AG09309 (cell line): ENCODE data around the gene RFK.
"Not testable (repeated sequence)": the region's sequence is repeated elsewhere in the genome, so short reads cannot be mapped to it uniquely, and the experiment has no call there.

ENCODE experiments used
- DNase-seq: peaks from one replicate; pipeline ENCODE4 v3.0.0-alpha.2; 2010; ENCODE audit warnings: low read depth
- H3K4me3 ChIP-seq: 2 replicates; pipeline ENCODE4 v1.5.1; 2011; ENCODE audit warnings: mild to moderate bottlenecking, low read depth, low read length, moderate library complexity; ENCODE audit not compliant: control insufficient read depth
- TF ChIP-seq, protein P1 (sequence below): IDR thresholded peaks from 2 replicates; pipeline ENCODE4 v1.5.1; 2011; ENCODE audit warnings: mild to moderate bottlenecking, low read depth, low read length, inconsistent platforms; ENCODE audit not compliant: insufficient read depth, control insufficient read depth; ENCODE audit errors: missing control alignments

Gene RFK

GRCh38 chr9:76371901-76372300 lies 22.3 kb downstream of the RFK start:
- TF ChIP-seq, protein P1, sequence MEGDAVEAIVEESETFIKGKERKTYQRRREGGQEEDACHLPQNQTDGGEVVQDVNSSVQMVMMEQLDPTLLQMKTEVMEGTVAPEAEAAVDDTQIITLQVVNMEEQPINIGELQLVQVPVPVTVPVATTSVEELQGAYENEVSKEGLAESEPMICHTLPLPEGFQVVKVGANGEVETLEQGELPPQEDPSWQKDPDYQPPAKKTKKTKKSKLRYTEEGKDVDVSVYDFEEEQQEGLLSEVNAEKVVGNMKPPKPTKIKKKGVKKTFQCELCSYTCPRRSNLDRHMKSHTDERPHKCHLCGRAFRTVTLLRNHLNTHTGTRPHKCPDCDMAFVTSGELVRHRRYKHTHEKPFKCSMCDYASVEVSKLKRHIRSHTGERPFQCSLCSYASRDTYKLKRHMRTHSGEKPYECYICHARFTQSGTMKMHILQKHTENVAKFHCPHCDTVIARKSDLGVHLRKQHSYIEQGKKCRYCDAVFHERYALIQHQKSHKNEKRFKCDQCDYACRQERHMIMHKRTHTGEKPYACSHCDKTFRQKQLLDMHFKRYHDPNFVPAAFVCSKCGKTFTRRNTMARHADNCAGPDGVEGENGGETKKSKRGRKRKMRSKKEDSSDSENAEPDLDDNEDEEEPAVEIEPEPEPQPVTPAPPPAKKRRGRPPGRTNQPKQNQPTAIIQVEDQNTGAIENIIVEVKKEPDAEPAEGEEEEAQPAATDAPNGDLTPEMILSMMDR, result no peak
- H3K4me3 ChIP-seq, result no peak overlapping the region
- DNase-seq, result no peak

- DNase-seq, result no peak
- no peak overlapping the region for H3K4me3 ChIP-seq
- TF ChIP-seq, protein P1, result no peak
Measured at GRCh38 chr9:76370396-76371023, 23.7 kb downstream of the RFK start.

DNA sequence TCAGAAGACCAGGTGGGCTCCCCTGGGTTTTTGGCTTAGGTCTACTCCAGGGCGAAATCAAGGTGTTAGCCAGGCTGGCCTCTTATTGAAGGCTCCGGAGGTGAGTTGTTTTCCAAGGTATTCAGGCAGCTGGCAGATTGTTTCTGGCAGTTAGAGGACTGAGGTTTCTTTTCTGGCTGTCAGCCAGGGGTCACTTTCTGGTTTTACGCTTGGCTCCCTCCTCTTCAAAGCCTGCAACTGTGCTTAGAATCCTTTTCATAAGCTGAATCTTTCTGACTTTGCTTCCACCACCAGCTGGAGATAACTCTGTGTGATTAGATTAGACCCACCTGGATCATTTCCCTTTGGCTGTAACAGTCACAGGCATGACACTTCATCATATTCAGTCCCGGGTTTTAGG lies 24.6 kb downstream of the RFK start:
- TF ChIP-seq, protein P1, result no peak
- DNase-seq, result no peak
- no peak overlapping the region for H3K4me3 ChIP-seq

GRCh38 chr9:76366275-76366674 lies 28.0 kb downstream of the RFK start:
- H3K4me3 ChIP-seq, result no peak overlapping the region
- DNase-seq, result no peak
- TF ChIP-seq, protein P1, result no peak

DNA sequence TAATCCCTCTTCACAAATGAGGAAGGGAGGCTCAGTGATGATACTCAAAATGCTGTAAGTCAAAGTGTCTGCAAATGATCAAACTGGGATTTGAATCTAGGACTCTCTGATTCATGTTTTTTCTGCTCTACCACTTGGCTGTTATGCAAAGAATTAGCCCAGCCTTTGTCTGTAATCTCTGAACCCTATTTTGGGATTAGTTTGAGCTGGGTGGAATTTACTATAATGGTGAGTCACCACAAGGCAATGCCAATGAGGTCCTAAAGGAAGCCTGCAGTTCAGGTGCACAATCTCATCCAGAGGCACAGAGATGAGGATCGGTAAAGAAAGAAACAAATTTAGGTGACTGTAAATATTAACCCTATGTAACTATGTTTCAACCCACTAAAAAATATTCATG lies 29.2 kb downstream of the RFK start:
- H3K4me3 ChIP-seq, result no peak overlapping the region
- DNase-seq, result no peak
- TF ChIP-seq, protein P1, result no peak

DNA sequence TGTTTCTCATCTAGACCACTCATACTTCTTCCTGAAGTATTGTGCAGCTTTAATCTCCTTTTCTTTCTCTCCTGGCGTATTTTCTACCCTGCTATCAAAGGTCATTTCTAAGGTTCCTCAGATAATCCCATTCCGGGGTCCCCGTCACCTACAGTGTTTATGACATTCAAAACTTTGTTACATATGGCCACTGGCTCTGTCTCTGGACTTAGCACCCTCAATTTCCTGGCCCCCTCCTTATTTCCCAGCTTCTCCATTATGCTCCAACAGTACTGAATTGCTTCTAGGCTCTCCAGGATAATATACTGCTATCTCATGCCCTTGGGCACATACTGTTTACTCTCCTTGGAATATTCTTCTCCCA lies 31.2 kb downstream of the RFK start:
- DNase-seq, result no peak
- TF ChIP-seq, protein P1, result no peak
- no peak overlapping the region for H3K4me3 ChIP-seq

GRCh38 chr9:76362332-76363031 lies 31.7 kb downstream of the RFK start:
- not testable (repeated sequence) for DNase-seq, H3K4me3 ChIP-seq
